ENCODE data around the gene ARHGAP42. TPM values are rescaled to one million over a fixed set of nuclear protein-coding genes. Genes with fewer than 3 reads are reported as not detected.

Gene ARHGAP42
- total and polyA plus RNA-seq, 10 of the 15 experiments (the other 5 are each of a cell fraction or from before 2014, with no cell fraction given) = 1.8 to 6.3 (median 3.2) TPM

GRCh38 chr11:100734743-100735527, 47.8 kb downstream of the ARHGAP42 start (continued):
- TF ChIP-seq ZNF592 (IDR thresholded peaks at IDR 0.05) = no peak
- no peak for TF ChIP-seq SMC3 (IDR thresholded peaks at IDR 0.05; ENCODE audit: borderline replicate concordance, low read length)
- no peak for TF ChIP-seq MEF2A (IDR thresholded peaks at IDR 0.05; ENCODE audit: insufficient read depth, low read depth, low read length)
- no peak; the same call in 1 of the 2 replicates for TF ChIP-seq IKZF1 (conservative IDR thresholded peaks at IDR 0.05)
- no peak for TF ChIP-seq RBBP5 (conservative IDR thresholded peaks at IDR 0.05)
- no peak for TF ChIP-seq ZBTB4 (CRISPR knock-in tag; IDR thresholded peaks at IDR 0.05)
- no peak for TF ChIP-seq ZBTB11 (CRISPR knock-in tag; IDR thresholded peaks at IDR 0.05)
- no peak for TF ChIP-seq NR2F1 (conservative IDR thresholded peaks at IDR 0.05)
- peak; percentile 27 to 29; a peak in 2 of 4 replicates for TF ChIP-seq EP300 (IDR thresholded peaks at IDR 0.05; ENCODE audit: borderline replicate concordance in 1 of 2, control insufficient read depth in 1 of 2, low read depth in 2 of 2, low read length in 2 of 2)
- no peak for TF ChIP-seq SUZ12 (IDR thresholded peaks at IDR 0.05; ENCODE audit: unreplicated experiment)
- no peak for TF ChIP-seq CREM (IDR thresholded peaks at IDR 0.05; ENCODE audit: low read depth)
- no peak for TF ChIP-seq E4F1 (IDR thresholded peaks at IDR 0.05; ENCODE audit: borderline replicate concordance, partially characterized antibody)
- no peak for TF ChIP-seq ZNF207 (IDR thresholded peaks at IDR 0.05; ENCODE audit: borderline replicate concordance)
- no peak for TF ChIP-seq MYC (IDR thresholded peaks at IDR 0.05; ENCODE audit: insufficient read depth, insufficient read length, insufficient replicate concordance, low read length, severe bottlenecking)
- peak; percentile 48 to 50; a peak in 3 of 4 replicates for TF ChIP-seq IKZF2 (IDR thresholded peaks at IDR 0.05)

Measured in GM12878 (cell line).